Stimulated activated CD8-positive, alpha-beta memory T cell treated with anti-CD3 and anti-CD28 coated beads, Interleukin-4, amount 100 ng/mL, for 1 hour (primary cell): ENCODE results near the gene EFNB3.
A peak's percentile ranks its signal among the peaks of the same experiment; 100 is the strongest.

Experiments used
- DNase-seq, 2 donors: peaks; one replicate each; pipeline ENCODE4 v3.0.0-alpha.2; 2020; ENCODE audit warnings: low read depth in 2 of 2, low spot score in 1 of 2

EFNB3 gene

GRCh38 chr17:7716901-7717755 is 12.1 kb downstream of the EFNB3 start, which contains the start of gene DNAH2:
DNAH2 (plus strand) TSS chr17:7717744; CDS start chr17:7719735, 1,991 bp downstream.
- DNase-seq, result no peak

GRCh38 chr17:7717756-7718350 is 12.9 kb downstream of the EFNB3 start:
- peak in 1 of 2 donors; percentile 7 for DNase-seq

GRCh38 chr17:7719661-7720060 is 14.7 kb downstream of the EFNB3 start:
- no peak for DNase-seq

- DNase-seq, result no peak
These were observed 15.1 kb downstream of the EFNB3 start for GRCh38 chr17:7720125-7720524.

GRCh38 chr17:7721612-7722011 is 16.6 kb downstream of the EFNB3 start:
- no peak for DNase-seq

GRCh38 chr17:7727886-7728285 is 22.9 kb downstream of the EFNB3 start:
- no peak for DNase-seq

- no peak for DNase-seq
These were observed 24.8 kb downstream of the EFNB3 start for GRCh38 chr17:7729816-7730215.

GRCh38 chr17:7732981-7733539 is 28.1 kb downstream of the EFNB3 start:
- no peak for DNase-seq

GRCh38 chr17:7737601-7738000 is 32.6 kb downstream of the EFNB3 start:
- DNase-seq, result no peak

GRCh38 chr17:7739746-7740145 is 34.7 kb downstream of the EFNB3 start:
- DNase-seq, result no peak

GRCh38 chr17:7740481-7741001 is 35.5 kb downstream of the EFNB3 start:
- DNase-seq, result no peak

- DNase-seq, result no peak
These were observed 37.7 kb downstream of the EFNB3 start for GRCh38 chr17:7742729-7743128.

- no peak for DNase-seq
These were observed 39.4 kb downstream of the EFNB3 start for GRCh38 chr17:7744416-7744815.

GRCh38 chr17:7745748-7746470 is 40.9 kb downstream of the EFNB3 start:
- no peak for DNase-seq

- DNase-seq, result no peak
These were observed 42.7 kb downstream of the EFNB3 start for GRCh38 chr17:7747635-7748071.

- no peak for DNase-seq
These were observed 43.2 kb downstream of the EFNB3 start for GRCh38 chr17:7748076-7748775.

- DNase-seq, result no peak
These were observed 45.4 kb downstream of the EFNB3 start for GRCh38 chr17:7750321-7750821.

GRCh38 chr17:7754656-7755055 is 49.7 kb downstream of the EFNB3 start:
- no peak for DNase-seq

- DNase-seq, result no peak
These were observed 50.3 kb downstream of the EFNB3 start for GRCh38 chr17:7755095-7755890.

- no peak for DNase-seq
These were observed 52.0 kb downstream of the EFNB3 start for GRCh38 chr17:7756968-7757367.
